Activated CD8-positive, alpha-beta memory T cell treated with anti-CD3 and anti-CD28 coated beads for 1 hour (primary cell): ENCODE data around the gene FOSL2.

Experiments used
- DNase-seq, 2 donors: peaks; one replicate each; pipeline ENCODE4 v3.0.0-alpha.2; 2020; ENCODE audit warnings: low read depth in 1 of 2; ENCODE audit errors: extremely low read depth in 1 of 2

The FOSL2 gene

GRCh38 chr2:28392297-28393113 lies at the start of gene FOSL2:
TSS of gene FOSL2 (plus strand) at chr2:28392858. CDS start at chr2:28393721, 863 bp downstream.
- DNase-seq, result peak; percentile 86 to 93

GRCh38 chr2:28343184-28343942 lies 49.3 kb upstream of the FOSL2 start:
- DNase-seq, result no peak

GRCh38 chr2:28343971-28344715 lies 48.5 kb upstream of the FOSL2 start:
- no peak for DNase-seq

GRCh38 chr2:28344756-28345373 lies 47.8 kb upstream of the FOSL2 start:
- DNase-seq, result no peak

GRCh38 chr2:28345619-28346018 lies 47.0 kb upstream of the FOSL2 start:
- DNase-seq, result no peak

GRCh38 chr2:28346587-28346986 lies 46.1 kb upstream of the FOSL2 start:
- DNase-seq, result no peak

- no peak for DNase-seq
Measured at GRCh38 chr2:28347193-28347592, 45.5 kb upstream of the FOSL2 start.

- DNase-seq, result no peak
Measured at GRCh38 chr2:28347596-28347995, 45.1 kb upstream of the FOSL2 start.

- DNase-seq, result peak; percentile 31 to 55
Measured at GRCh38 chr2:28348149-28348567, 44.5 kb upstream of the FOSL2 start.

GRCh38 chr2:28348921-28349320 lies 43.7 kb upstream of the FOSL2 start:
- no peak for DNase-seq

GRCh38 chr2:28349546-28350165 lies 43.0 kb upstream of the FOSL2 start:
- DNase-seq, result no peak

GRCh38 chr2:28350196-28350595 lies 42.5 kb upstream of the FOSL2 start:
- DNase-seq, result no peak

GRCh38 chr2:28350791-28351285 lies 41.8 kb upstream of the FOSL2 start:
- DNase-seq, result no peak

- DNase-seq, result no peak
Measured at GRCh38 chr2:28351621-28352020, 41.0 kb upstream of the FOSL2 start.

- DNase-seq, result no peak
Measured at GRCh38 chr2:28352104-28352503, 40.6 kb upstream of the FOSL2 start.

GRCh38 chr2:28352610-28353195 lies 40.0 kb upstream of the FOSL2 start:
- DNase-seq, result no peak

- no peak for DNase-seq
Measured at GRCh38 chr2:28354920-28355520, 37.6 kb upstream of the FOSL2 start.

GRCh38 chr2:28355521-28356094 lies 37.0 kb upstream of the FOSL2 start:
- no peak for DNase-seq
